Measurements from ENCODE around the gene SPTLC1.

SPTLC1 gene

GRCh38 chr9:92071634-92072033, 43.6 kb downstream of the SPTLC1 start:
- Histone ChIP-seq H3K36me3 (peaks cover 26% of the 10 kb centered on the region), H3K4me3 (ENCODE audit: low read depth, low read length) (no peak overlapping the region), H3K9me3 (ENCODE audit: severe bottlenecking) (no peaks in the 10 kb centered on the region), H3K27ac (no peak overlapping the region), H3K27me3 (ENCODE audit: insufficient read depth, low read depth, severe bottlenecking) (no peaks in the 10 kb centered on the region)
- no peak for DNase-seq
- TF ChIP-seq, protein P1, sequence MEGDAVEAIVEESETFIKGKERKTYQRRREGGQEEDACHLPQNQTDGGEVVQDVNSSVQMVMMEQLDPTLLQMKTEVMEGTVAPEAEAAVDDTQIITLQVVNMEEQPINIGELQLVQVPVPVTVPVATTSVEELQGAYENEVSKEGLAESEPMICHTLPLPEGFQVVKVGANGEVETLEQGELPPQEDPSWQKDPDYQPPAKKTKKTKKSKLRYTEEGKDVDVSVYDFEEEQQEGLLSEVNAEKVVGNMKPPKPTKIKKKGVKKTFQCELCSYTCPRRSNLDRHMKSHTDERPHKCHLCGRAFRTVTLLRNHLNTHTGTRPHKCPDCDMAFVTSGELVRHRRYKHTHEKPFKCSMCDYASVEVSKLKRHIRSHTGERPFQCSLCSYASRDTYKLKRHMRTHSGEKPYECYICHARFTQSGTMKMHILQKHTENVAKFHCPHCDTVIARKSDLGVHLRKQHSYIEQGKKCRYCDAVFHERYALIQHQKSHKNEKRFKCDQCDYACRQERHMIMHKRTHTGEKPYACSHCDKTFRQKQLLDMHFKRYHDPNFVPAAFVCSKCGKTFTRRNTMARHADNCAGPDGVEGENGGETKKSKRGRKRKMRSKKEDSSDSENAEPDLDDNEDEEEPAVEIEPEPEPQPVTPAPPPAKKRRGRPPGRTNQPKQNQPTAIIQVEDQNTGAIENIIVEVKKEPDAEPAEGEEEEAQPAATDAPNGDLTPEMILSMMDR (IDR thresholded peaks at IDR 0.05; ENCODE audit: low read depth, low read length) = no peak

DNA sequence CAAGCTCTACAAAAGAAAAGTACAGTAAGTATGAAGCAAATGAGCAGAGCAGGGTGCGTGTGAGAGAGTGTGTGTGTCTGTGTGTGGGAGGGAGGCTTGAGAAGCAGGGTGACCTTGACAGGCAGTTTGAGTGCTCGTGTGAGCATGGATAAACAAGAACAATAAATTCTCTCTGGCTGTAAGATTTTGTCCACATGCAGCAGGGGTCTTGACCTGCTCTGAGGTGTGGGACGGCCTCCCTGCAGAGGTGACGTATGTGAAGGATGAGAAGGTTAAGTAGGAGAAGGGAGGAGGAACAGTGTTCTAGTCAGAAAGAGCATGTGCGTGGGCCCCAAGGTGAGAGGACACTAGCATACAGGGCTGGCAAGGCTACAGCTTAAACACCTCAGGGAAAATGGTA, 49.0 kb downstream of the SPTLC1 start:
- TF ChIP-seq, protein P1 (IDR thresholded peaks at IDR 0.05; ENCODE audit: low read depth, low read length) = no peak
- Histone ChIP-seq H3K27ac (no peak overlapping the region), H3K9me3 (ENCODE audit: severe bottlenecking) (peaks cover 5% of the 10 kb centered on the region), H3K27me3 (ENCODE audit: insufficient read depth, low read depth, severe bottlenecking) (no peaks in the 10 kb centered on the region), H3K4me3 (ENCODE audit: low read depth, low read length) (no peak overlapping the region), H3K36me3 (peaks cover 42% of the 10 kb centered on the region)
- DNase-seq = no peak

GRCh38 chr9:92064711-92065110, 50.5 kb downstream of the SPTLC1 start:
- Histone ChIP-seq H3K36me3 (peaks cover 37% of the 10 kb centered on the region), H3K9me3 (ENCODE audit: severe bottlenecking) (peaks cover 5% of the 10 kb centered on the region), H3K27ac (no peak overlapping the region), H3K4me3 (ENCODE audit: low read depth, low read length) (no peak overlapping the region), H3K27me3 (ENCODE audit: insufficient read depth, low read depth, severe bottlenecking) (no peaks in the 10 kb centered on the region)
- TF ChIP-seq, protein P1 (IDR thresholded peaks at IDR 0.05; ENCODE audit: low read depth, low read length) = no peak
- no peak for DNase-seq

- TF ChIP-seq, protein P1 (IDR thresholded peaks at IDR 0.05; ENCODE audit: low read depth, low read length) = no peak
- H3K27me3 ChIP-seq (ENCODE audit: insufficient read depth, low read depth, severe bottlenecking) = no peaks in the 10 kb centered on the region
- H3K27ac ChIP-seq = no peak overlapping the region
- H3K4me3 ChIP-seq (ENCODE audit: low read depth, low read length) = no peak overlapping the region
- no peak for DNase-seq
- peaks cover 22% of the 10 kb centered on the region for H3K36me3 ChIP-seq
- peaks cover 5% of the 10 kb centered on the region for H3K9me3 ChIP-seq (ENCODE audit: severe bottlenecking)
Measured at GRCh38 chr9:92061184-92061583, 54.0 kb downstream of the SPTLC1 start.

- Histone ChIP-seq H3K27me3 (ENCODE audit: insufficient read depth, low read depth, severe bottlenecking) (no peaks in the 10 kb centered on the region), H3K36me3 (peaks cover 10% of the 10 kb centered on the region; the same call in 1 of the 2 replicates), H3K9me3 (ENCODE audit: severe bottlenecking) (peaks cover 5% of the 10 kb centered on the region), H3K4me3 (ENCODE audit: low read depth, low read length) (no peak overlapping the region), H3K27ac (peak overlapping the region; percentile 26; the same call in 1 of the 2 replicates)
- DNase-seq = no peak
- TF ChIP-seq, protein P1 (IDR thresholded peaks at IDR 0.05; ENCODE audit: low read depth, low read length) = no peak
Measured at GRCh38 chr9:92059661-92060060, 55.6 kb downstream of the SPTLC1 start.

DNA sequence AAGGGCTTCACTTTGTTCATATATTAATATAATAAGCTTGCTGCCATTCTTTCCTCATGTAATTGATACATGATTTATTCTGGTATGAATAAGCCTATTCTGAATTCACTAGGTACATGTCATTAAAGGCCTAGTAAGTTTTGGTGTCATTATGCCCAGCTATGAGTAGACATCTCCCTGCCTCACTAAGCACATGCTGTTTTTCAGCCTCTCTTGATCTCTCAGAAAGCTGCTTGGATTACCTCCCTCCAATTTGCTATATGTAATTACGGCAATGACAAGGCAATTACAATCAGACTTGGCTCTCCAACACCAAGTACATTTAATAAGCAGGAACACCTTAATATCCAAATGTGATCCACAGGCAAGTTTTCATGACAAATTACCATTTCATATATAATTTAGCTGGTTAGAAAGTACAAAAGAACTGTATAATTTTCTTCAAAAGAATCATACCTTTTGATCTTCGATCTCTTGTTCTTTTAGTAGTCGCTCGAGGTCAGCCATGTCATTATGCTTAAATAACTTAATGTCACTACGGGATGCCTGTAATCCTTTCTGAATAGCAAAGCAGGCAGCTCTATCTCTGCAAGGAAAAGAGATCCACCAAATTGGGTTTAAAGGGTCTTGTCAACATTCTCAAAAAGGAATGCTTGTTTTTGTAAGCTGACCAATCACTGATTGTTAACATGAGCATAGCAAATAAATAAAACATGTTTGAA, 56.3 kb downstream of the SPTLC1 start:
- Histone ChIP-seq H3K9me3 (ENCODE audit: severe bottlenecking) (peaks cover 5% of the 10 kb centered on the region), H3K27me3 (ENCODE audit: insufficient read depth, low read depth, severe bottlenecking) (no peaks in the 10 kb centered on the region), H3K4me3 (ENCODE audit: low read depth, low read length) (peak overlapping the region; percentile 23), H3K27ac (peak overlapping the region; percentile 58), H3K36me3 (peaks cover 10% of the 10 kb centered on the region)
- DNase-seq = peak; percentile 32
- TF ChIP-seq, protein P1 (IDR thresholded peaks at IDR 0.05; ENCODE audit: low read depth, low read length) = no peak
